HUES64 (cell line): ENCODE data around the gene MOB3B.

Source experiments
- H3K27ac ChIP-seq: 2 replicates; pipeline ENCODE4 v1.7.0; 2013; ENCODE audit warnings: low read depth, low read length, inconsistent platforms
- H3K27me3 ChIP-seq: 2 replicates; pipeline ENCODE4 v1.6.1; 2013; ENCODE audit warnings: mild to moderate bottlenecking, low read length; ENCODE audit not compliant: insufficient read depth
- H3K36me3 ChIP-seq: 2 replicates; pipeline ENCODE4 v1.6.1; 2013; ENCODE audit warnings: mild to moderate bottlenecking, low read length; ENCODE audit not compliant: insufficient read depth
- H3K4me1 ChIP-seq: 2 replicates; pipeline ENCODE4 v1.6.1; 2013; ENCODE audit warnings: mild to moderate bottlenecking, low read length, moderate library complexity; ENCODE audit not compliant: insufficient read depth
- H3K4me3 ChIP-seq: 2 replicates; pipeline ENCODE4 v1.5.1; 2013; ENCODE audit warnings: mild to moderate bottlenecking, low read length, moderate library complexity
- H3K9ac ChIP-seq: 2 replicates; pipeline ENCODE4 v1.6.1; 2013; ENCODE audit warnings: mild to moderate bottlenecking, low read depth, low read length
- H3K9me3 ChIP-seq: 2 replicates; pipeline ENCODE4 v1.6.1; 2013; ENCODE audit warnings: low read depth, low read length; ENCODE audit not compliant: insufficient read depth
- WGBS: fragments of 150-250, 120-280 bp; methylation state at CpG from one replicate; pipeline ENCODE4 v1.1.7; 2013; ENCODE audit warnings: missing lambda C conversion rate; 5-methylcytosine and 5-hydroxymethylcytosine counted together

MOB3B gene

DNA sequence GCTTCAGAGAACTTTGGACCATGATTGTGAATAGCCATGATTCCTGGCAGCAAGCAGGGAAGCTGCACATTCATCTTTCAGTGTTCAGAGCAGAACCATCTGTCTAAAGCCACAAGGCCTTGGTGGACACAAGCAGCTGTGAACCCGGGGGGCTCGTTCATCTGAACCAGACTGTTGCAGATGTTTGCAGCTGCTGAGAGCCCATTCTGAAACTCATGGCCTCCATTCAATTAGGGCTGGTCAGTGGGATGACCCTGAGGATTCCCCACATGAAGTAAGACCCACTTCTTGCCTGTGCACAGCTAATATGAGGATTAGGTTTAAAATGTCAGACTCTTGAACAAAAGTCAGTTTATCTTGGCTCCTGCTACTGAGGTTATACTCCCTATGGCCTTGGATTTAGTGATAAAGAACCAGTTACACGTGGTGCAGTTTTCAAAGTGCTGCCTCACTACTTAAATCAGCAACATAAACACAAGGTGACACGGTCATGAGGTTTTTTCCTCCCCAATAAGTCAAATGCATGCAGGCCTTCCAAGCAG lies 115.3 kb downstream of the MOB3B start:
- 94% methylated on average over 4 of the region's 4 CpGs for WGBS
- H3K4me3 ChIP-seq = no peak overlapping the region

DNA sequence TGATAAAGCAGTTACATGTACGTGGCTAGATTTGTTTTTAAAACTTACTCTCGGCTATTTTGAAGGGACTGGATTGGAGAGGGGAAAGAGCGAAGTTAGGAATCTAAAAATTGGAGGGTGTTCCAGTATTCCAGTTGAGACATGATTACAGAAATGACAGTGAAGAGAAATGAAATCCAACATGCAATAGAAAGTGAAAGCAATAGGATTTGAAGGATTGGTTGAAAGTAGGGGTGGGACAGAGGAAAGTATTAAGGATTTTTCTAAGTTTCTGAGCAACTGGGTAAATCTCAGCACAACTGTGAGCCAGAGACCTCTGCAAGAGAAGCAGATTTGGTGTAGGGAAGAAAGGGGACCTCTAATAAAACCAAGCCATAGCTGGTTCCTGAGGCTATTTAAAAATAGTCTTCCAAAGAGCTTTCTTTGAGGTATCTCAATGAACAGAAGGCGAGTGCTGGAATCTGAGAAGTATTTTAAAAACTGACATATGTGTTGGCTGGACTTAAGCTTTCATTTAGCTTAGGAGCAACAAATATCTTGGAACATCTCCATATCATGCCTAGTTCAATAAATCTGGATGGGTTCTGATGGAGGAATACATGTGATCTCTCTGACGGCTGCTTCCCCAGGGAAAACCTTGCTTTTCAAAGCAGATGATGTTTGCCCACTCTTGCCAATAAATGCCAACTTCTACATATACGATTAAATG lies 115.9 kb downstream of the MOB3B start:
- Histone ChIP-seq H3K27me3 (no peaks in the 10 kb centered on the region), H3K9me3 (no peaks in the 10 kb centered on the region), H3K36me3 (no peaks in the 10 kb centered on the region), H3K4me1 (0 out of 2 replicates have a peak, but pooled peaks cover 11% of the 10 kb centered on the region), H3K27ac (no peak overlapping the region), H3K4me3 (no peak overlapping the region), H3K9ac (no peak overlapping the region)
- 93% methylated on average over 6 of the region's 6 CpGs for WGBS

More for the DNA sequence above, 115.3 kb downstream of the MOB3B start:
- Histone ChIP-seq H3K27me3 (no peaks in the 10 kb centered on the region), H3K9ac (no peak overlapping the region), H3K27ac (no peak overlapping the region), H3K4me1 (0 out of 2 replicates have a peak, but pooled peaks cover 11% of the 10 kb centered on the region), H3K9me3 (no peaks in the 10 kb centered on the region), H3K36me3 (no peaks in the 10 kb centered on the region)

DNA sequence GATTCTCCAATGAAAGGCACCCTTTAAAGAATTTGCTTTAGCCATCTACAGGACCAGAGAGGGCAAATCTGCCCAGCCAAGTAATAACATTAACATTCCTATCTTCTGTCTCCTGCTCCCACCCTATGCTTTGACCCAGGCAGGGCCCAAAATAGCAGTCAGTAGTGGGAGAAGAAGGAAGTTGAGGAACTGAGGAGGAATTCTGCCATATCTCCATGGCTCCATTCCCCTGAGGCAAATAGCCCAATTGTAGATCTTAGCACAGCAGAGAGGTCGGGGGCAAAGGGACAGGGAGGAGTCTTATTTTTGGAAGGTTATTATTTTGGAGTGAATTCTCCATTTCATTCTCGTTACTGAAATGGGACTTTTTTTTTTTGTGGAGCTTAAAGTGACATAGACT lies 116.7 kb downstream of the MOB3B start:
- H3K27ac ChIP-seq = no peak overlapping the region
- 96% methylated on average over 2 of the region's 2 CpGs for WGBS
- H3K27me3 ChIP-seq = no peaks in the 10 kb centered on the region
- H3K9me3 ChIP-seq = no peaks in the 10 kb centered on the region
- no peaks in the 10 kb centered on the region for H3K36me3 ChIP-seq
- 0 out of 2 replicates have a peak, but pooled peaks cover 11% of the 10 kb centered on the region for H3K4me1 ChIP-seq
- no peak overlapping the region for H3K9ac ChIP-seq
- H3K4me3 ChIP-seq = no peak overlapping the region

DNA sequence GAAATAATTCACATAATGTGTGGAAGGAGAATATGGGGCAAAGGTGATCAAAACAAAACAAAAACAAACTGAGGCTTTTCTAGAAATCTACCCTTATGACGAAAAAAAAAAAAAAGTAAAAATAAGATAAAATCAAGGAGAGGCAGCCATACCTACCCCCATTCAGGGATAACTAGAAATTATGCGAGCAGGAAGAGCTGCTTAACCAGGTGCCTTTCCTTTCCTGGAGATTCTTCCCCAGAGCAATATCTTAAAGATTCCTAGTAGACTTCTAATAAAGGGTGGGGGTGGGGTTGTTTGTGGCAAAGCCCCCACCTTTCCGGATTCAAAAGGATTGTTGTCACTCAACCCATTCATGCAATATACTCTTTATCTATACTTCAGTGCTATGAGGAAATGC lies 117.5 kb downstream of the MOB3B start:
- no peak overlapping the region for H3K4me3 ChIP-seq
- no peaks in the 10 kb centered on the region for H3K36me3 ChIP-seq
- 0 out of 2 replicates have a peak, but pooled peaks cover 11% of the 10 kb centered on the region for H3K4me1 ChIP-seq
- no peak overlapping the region for H3K27ac ChIP-seq
- H3K9me3 ChIP-seq = no peaks in the 10 kb centered on the region
- H3K9ac ChIP-seq = no peak overlapping the region
- no peaks in the 10 kb centered on the region for H3K27me3 ChIP-seq
- 92% methylated on average over 1 of the region's 3 CpGs for WGBS

DNA sequence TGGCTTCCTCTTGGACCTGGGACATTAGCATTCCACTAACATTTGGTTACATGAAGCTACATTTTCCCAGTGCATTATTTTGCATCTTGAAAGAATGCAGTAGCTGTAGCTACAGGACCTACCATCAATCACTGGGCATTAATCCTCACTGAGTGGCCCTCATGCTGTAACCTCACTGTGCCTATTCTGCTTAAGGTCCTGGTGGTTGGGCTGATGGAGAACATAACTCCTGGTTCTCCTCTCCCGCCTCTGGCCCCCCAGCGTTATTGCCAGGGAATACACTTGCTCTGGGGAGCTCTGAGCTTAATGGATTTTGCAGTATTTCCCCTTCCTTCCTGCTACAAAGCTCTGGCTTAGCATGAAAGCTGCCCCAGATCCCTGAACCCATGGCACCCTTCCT lies 121.1 kb downstream of the MOB3B start:
- Histone ChIP-seq H3K27ac (no peak overlapping the region), H3K4me3 (no peak overlapping the region), H3K27me3 (no peaks in the 10 kb centered on the region), H3K4me1 (0 out of 2 replicates have a peak, but pooled peaks cover 11% of the 10 kb centered on the region), H3K36me3 (no peaks in the 10 kb centered on the region), H3K9me3 (no peaks in the 10 kb centered on the region), H3K9ac (no peak overlapping the region)
- WGBS = 85% methylated on average over 2 of the region's 2 CpGs

DNA sequence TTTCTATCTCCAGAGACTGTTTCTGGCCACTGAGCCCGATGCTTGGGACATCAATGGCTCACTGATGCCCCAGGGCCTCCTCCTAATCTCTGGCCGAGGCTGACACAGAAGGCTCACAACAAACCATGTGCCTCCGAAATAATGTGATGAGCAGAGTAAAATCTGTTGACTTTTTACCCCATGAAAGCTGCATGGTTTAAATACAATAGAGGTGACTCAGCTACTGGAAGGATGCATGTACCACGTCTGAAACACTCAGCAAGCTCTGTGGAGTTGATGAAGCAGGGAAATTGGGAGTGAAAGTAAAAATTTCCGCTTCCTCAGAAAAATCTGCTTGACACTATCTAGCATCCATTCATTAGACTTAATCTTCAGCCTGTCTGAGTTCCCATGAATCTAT lies 121.6 kb downstream of the MOB3B start:
- 0 out of 2 replicates have a peak, but pooled peaks cover 11% of the 10 kb centered on the region for H3K4me1 ChIP-seq
- no peaks in the 10 kb centered on the region for H3K27me3 ChIP-seq
- H3K36me3 ChIP-seq = no peaks in the 10 kb centered on the region
- WGBS = 88% methylated on average over 5 of the region's 5 CpGs
- H3K4me3 ChIP-seq = no peak overlapping the region
- no peak overlapping the region for H3K27ac ChIP-seq
- no peaks in the 10 kb centered on the region for H3K9me3 ChIP-seq
- no peak overlapping the region for H3K9ac ChIP-seq

DNA sequence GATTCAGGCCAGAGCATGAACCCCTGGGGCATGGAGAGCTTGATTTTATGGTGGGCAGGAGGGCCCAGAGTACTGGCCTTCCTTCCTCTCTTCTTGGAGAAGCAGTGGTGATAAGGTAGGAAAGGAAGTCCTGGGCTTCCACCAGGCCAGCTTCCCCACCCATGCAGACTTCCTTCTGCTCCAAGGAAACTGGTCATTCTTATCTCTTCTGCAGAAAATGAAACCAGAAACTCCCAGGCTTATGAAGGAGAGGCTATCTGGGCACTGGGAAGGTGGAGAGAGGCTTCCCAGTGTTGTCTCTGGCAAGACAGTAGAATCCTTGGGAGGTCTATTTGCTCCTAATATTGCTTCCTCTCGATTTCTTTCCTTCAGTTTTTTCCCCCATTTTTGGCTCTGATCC lies 122.1 kb downstream of the MOB3B start:
- H3K27me3 ChIP-seq = no peaks in the 10 kb centered on the region
- H3K9ac ChIP-seq = no peak overlapping the region
- H3K9me3 ChIP-seq = no peaks in the 10 kb centered on the region
- H3K36me3 ChIP-seq = no peaks in the 10 kb centered on the region
- 90% methylated on average over 1 of the region's 1 CpG for WGBS
- no peak overlapping the region for H3K27ac ChIP-seq
- 0 out of 2 replicates have a peak, but pooled peaks cover 11% of the 10 kb centered on the region for H3K4me1 ChIP-seq
- H3K4me3 ChIP-seq = no peak overlapping the region

DNA sequence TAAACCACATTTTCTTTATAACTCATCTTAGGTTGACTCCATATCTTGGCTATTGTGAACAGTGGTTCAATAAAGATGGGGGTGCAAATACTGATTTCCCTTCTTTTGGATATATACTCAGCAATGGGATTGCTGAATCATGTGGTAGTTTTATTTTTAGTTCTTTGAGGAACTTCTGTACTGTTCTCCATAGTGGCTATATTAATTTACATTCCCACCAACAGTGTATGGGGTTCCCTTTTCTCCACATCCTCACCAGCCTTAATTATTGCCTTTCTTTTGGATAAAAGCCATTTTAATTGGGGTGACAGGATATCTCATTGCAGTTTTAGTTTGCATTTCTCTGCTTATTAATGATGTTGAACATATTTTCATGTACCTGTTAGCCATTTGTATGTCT lies 125.0 kb downstream of the MOB3B start:
- H3K4me3 ChIP-seq = no peak overlapping the region
- no peaks in the 10 kb centered on the region for H3K36me3 ChIP-seq
- H3K9ac ChIP-seq = no peak overlapping the region
- no peaks in the 10 kb centered on the region for H3K27me3 ChIP-seq
- no peak overlapping the region for H3K27ac ChIP-seq
- H3K9me3 ChIP-seq = no peaks in the 10 kb centered on the region
- peaks cover 2% of the 10 kb centered on the region; the same call in 1 of the 2 replicates for H3K4me1 ChIP-seq

DNA sequence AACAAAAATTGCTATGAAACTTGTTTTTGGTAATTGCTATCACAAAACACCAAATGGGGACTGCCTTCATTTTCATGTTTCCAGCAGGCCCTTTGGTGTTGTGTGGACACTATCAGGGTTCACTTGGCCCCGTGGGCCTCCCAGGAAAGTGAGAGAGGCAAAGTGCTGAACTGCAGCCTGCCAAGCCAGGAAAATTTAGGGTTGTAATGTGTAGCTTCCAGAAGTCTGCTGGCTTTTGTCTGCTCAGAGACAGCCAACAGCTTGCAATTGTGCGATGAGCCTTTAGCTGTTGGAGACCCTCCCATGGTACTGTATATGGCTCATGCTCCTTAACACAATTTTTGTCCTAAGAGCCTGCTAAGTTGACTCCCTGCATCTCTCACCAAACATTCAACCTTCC lies 127.0 kb downstream of the MOB3B start:
- Histone ChIP-seq H3K27ac (no peak overlapping the region), H3K27me3 (no peaks in the 10 kb centered on the region), H3K36me3 (no peaks in the 10 kb centered on the region), H3K9me3 (no peaks in the 10 kb centered on the region), H3K9ac (no peak overlapping the region), H3K4me3 (no peak overlapping the region), H3K4me1 (peaks cover 16% of the 10 kb centered on the region; the same call in 1 of the 2 replicates)
- WGBS = 89% methylated on average over 2 of the region's 2 CpGs

DNA sequence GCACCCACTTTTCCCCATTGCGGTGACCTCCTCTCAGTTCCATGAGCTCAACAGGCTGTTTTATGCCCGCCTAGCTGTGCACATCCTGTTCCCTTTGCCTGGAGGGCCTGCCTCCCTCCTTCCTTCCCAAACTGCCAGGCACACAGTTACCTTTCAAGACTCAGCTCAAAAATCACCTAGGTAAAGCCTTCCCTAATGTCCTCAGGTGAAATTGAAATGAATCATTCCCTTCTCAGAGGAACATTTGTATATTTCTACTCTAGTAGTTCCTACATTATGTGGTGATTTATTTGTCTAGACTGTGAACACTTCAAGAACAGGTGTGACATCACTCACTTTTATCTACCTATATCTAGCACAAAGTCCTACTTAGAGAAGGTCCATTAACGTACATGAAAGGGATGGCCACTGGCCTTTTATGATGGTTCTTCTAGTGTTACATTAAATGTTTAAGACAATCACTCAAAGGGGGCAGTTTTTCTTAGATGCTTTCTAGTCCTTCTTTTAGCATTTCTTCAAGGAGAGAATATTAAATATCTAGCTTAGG lies 129.2 kb downstream of the MOB3B start:
- H3K9ac ChIP-seq = no peak overlapping the region
- H3K36me3 ChIP-seq = no peaks in the 10 kb centered on the region
- no peaks in the 10 kb centered on the region for H3K9me3 ChIP-seq
- H3K4me3 ChIP-seq = no peak overlapping the region
- peaks cover 27% of the 10 kb centered on the region for H3K4me1 ChIP-seq
- 97% methylated on average over 3 of the region's 3 CpGs for WGBS
- H3K27me3 ChIP-seq = no peaks in the 10 kb centered on the region
- no peak overlapping the region for H3K27ac ChIP-seq

DNA sequence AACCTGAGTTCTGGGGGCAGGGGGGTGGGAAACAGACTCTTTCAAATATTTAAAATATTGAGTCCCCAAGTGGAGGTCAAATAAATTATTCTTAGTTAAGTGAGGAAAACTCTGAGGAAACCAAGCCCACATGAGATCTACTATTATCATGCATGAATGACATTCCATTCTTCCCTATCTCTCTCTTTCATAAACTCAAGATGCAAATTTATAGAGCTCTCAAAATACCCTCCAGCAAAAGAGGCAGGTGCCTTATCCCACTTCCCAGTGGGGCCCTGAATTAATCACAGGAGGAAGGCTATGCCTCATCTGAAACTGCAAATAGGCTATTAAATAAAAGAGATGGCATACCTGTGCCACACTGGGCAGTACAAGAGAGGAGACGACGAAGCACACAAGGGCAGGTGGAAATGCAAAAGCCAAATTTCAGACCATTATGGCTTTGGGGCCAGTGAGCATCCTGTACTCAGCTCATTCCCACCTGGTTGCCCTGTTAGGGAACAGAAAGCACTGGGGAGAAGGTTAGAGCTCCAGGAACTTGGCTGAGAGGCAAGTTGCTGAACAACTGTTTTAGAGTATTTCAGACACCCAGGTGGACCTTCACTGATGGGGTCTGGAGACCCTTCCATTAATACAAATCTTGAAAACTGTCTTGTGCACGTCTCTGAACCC lies 130.5 kb downstream of the MOB3B start:
- WGBS = 79% methylated on average over 3 of the region's 3 CpGs

More for the DNA sequence above, 130.5 kb downstream of the MOB3B start:
- Histone ChIP-seq H3K4me3 (no peak overlapping the region), H3K9ac (no peak overlapping the region), H3K9me3 (no peaks in the 10 kb centered on the region), H3K36me3 (no peaks in the 10 kb centered on the region), H3K27me3 (no peaks in the 10 kb centered on the region), H3K27ac (no peak overlapping the region), H3K4me1 (peaks cover 40% of the 10 kb centered on the region)
